D721Med (cell line): ENCODE measurements around the gene CARHSP1.

Experiments used
- DNase-seq: peaks from one replicate; pipeline ENCODE4 v3.0.0; 2011; ENCODE audit warnings: low spot score; ENCODE audit not compliant: insufficient read length
- FAIRE-seq: peaks from 2 replicates; lab custom pipeline; 2011; peaks lifted over from hg19 to GRCh38; lab: Jason Lieb, UNC
- CTCF ChIP-seq: IDR thresholded peaks from 2 replicates; pipeline ENCODE4 v1.5.1; 2012; ENCODE audit warnings: mild to moderate bottlenecking, control low read depth; ENCODE audit not compliant: insufficient read depth; ENCODE audit errors: missing control alignments

CARHSP1 gene

GRCh38 chr16:8901320-8901861 is 32.6 kb upstream of the CARHSP1 start:
- DNase-seq: no peak
- no peak for FAIRE-seq
- no peak for TF ChIP-seq CTCF

GRCh38 chr16:8900343-8900742 is 31.5 kb upstream of the CARHSP1 start:
- no peak for TF ChIP-seq CTCF
- no peak for DNase-seq
- FAIRE-seq: no peak

GRCh38 chr16:8899709-8900317 is 31.0 kb upstream of the CARHSP1 start:
- FAIRE-seq (no peak), DNase-seq (no peak)
- no peak for TF ChIP-seq CTCF

GRCh38 chr16:8898660-8899318 is 30.0 kb upstream of the CARHSP1 start:
- TF ChIP-seq CTCF: no peak
- no peak for FAIRE-seq
- DNase-seq: no peak

GRCh38 chr16:8894736-8895334 is 26.0 kb upstream of the CARHSP1 start:
- TF ChIP-seq CTCF: no peak
- FAIRE-seq: no peak
- DNase-seq: no peak

GRCh38 chr16:8893976-8894690 is 25.3 kb upstream of the CARHSP1 start:
- DNase-seq (no peak), FAIRE-seq (no peak)
- no peak for TF ChIP-seq CTCF
